ENCODE results near the gene NAA80. TPM values are rescaled to one million over a fixed set of nuclear protein-coding genes. Genes with fewer than 3 reads are reported as not detected.

NAA80 gene
- total and polyA plus RNA-seq, 7 donors: 6.8 to 12.8 (median 8.6) TPM

DNA sequence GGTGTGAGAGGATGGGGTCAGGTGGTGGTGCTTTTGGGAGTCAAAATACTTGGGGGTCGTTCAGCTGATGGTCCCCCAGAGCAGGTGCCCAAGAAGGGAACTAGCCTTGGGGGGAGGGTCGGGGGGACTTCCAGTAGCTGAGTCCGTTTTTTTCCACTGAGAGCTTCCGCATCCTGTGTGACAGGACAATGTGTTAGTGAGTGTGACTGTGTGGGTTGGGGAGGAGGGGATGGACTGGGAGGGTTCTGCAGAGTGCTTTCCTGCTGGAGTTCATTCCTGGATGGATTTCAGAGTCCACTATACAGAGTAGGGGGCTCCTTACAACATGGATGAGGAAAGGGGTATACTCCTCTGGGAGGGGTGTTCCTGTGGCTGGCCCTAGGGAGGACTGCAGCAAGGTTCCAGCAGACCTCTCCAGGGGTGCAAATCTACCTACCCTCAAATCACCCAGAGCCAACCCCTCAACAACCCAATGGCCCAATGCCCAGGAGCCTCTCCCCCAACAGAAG, 23.9 kb upstream of the NAA80 start:
- H3K27ac ChIP-seq: peak overlapping the region; percentile 93
- peak in 1 of 2 donors; percentile 30 for DNase-seq

DNA sequence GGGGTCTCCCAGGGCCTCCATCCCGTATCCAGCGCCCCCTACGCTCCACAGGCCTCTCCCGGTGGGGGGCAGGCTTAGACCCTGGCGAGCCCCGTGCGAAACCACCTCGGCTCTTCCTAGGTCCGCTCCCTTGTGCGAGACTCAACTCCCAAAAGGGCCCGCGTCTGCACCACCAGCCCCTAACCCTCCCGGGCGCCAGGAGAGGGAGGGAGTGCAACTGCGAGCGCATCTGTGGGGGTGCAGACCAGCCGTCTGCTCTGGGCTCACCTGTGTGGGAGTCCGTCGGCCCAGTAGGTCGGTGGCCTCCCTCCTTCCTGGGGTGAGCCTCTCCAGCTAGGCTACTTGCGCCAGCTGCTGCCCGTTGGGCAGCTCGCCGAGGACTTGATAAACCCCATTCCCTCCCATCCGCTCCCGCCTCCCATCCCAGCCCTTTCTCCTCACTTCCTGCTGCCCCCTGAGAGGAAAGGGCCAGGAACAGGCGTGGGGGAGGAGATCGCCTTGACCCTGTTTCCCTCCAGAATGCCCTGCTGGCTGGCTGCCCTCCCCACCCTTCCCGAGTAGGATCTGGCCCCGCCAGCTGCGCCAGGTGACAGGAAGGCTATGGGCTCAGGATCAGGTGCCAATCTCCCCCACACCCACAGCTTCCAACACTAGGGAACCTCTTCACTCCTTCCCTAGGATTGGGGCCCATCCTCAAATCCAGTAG, 23.3 kb upstream of the NAA80 start, which contains the start of gene HYAL2:
Gene HYAL2, minus strand, starts transcription at position 360 of the 706 bp plus-strand sequence. CDS start 2,256 bp downstream, outside the sequence.
- Histone ChIP-seq H3K27ac (peak within 1 kb of the TSS; percentile 93), H3K9me3 (no peaks in the 10 kb centered on the region), H3K27me3 (ENCODE audit: insufficient read depth in 3 of 3, low read length in 2 of 3) (no peaks in the 10 kb centered on the region), H3K36me3 (ENCODE audit: insufficient read depth in 1 of 2, low read depth in 1 of 2) (peaks cover 0 to 45% of the 10 kb centered on the region in 2 donors), H3K4me3 (peak within 1 kb of the TSS; percentile 90), H3K4me1 (peaks cover 54% of the 10 kb centered on the region)
- no peak for ATAC-seq
- DNase-seq: peak; percentile 62 to 79
- intact Hi-C loops (cut with DNase I): no loop called here
- 39 to 43% (median 39%) methylated on average over 28 to 31 of the region's 31 CpGs for WGBS, 3 donors
- TF ChIP-seq, protein P1, sequence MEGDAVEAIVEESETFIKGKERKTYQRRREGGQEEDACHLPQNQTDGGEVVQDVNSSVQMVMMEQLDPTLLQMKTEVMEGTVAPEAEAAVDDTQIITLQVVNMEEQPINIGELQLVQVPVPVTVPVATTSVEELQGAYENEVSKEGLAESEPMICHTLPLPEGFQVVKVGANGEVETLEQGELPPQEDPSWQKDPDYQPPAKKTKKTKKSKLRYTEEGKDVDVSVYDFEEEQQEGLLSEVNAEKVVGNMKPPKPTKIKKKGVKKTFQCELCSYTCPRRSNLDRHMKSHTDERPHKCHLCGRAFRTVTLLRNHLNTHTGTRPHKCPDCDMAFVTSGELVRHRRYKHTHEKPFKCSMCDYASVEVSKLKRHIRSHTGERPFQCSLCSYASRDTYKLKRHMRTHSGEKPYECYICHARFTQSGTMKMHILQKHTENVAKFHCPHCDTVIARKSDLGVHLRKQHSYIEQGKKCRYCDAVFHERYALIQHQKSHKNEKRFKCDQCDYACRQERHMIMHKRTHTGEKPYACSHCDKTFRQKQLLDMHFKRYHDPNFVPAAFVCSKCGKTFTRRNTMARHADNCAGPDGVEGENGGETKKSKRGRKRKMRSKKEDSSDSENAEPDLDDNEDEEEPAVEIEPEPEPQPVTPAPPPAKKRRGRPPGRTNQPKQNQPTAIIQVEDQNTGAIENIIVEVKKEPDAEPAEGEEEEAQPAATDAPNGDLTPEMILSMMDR (IDR thresholded peaks at IDR 0.05): no peak

More for the DNA sequence above, 23.9 kb upstream of the NAA80 start:
- H3K4me1 ChIP-seq: peaks cover 48% of the 10 kb centered on the region
- 32 to 48% (median 39%) methylated on average over 4 of the region's 4 CpGs for WGBS, 3 donors
- no peaks in the 10 kb centered on the region for H3K27me3 ChIP-seq (ENCODE audit: insufficient read depth in 3 of 3, low read length in 2 of 3)
- TF ChIP-seq, protein P1 (IDR thresholded peaks at IDR 0.05): no peak
- no peak for ATAC-seq
- peaks cover 0 to 39% of the 10 kb centered on the region in 2 donors for H3K36me3 ChIP-seq (ENCODE audit: insufficient read depth in 1 of 2, low read depth in 1 of 2)
- intact Hi-C loops (cut with DNase I): no loop called here
- peak overlapping the region; percentile 90 for H3K4me3 ChIP-seq
- no peaks in the 10 kb centered on the region for H3K9me3 ChIP-seq

DNA sequence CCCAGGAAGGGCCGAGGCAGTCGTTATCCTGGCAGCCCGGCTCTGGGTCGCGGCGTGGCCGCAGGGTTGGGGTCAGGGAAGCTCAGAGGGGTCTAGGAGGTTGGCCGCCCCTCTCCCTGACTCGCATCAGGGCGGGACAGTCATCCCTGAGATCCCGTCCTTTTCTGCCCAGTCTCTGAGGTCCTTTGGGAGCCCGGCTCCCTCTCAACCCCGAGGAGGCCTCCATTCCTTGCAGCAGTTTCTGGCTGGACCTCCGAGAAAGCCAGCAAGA, 22.8 kb upstream of the NAA80 start:
- no peaks in the 10 kb centered on the region for H3K27me3 ChIP-seq (ENCODE audit: insufficient read depth in 3 of 3, low read length in 2 of 3)
- ATAC-seq: no peak
- peaks cover 0 to 50% of the 10 kb centered on the region in 2 donors for H3K36me3 ChIP-seq (ENCODE audit: insufficient read depth in 1 of 2, low read depth in 1 of 2)
- TF ChIP-seq, protein P1 (IDR thresholded peaks at IDR 0.05): no peak
- H3K4me1 ChIP-seq: peaks cover 55% of the 10 kb centered on the region
- 10 to 22% (median 19%) methylated on average over 13 to 14 of the region's 14 CpGs for WGBS, 3 donors
- no peaks in the 10 kb centered on the region for H3K9me3 ChIP-seq
- DNase-seq: no peak
- H3K4me3 ChIP-seq: peak overlapping the region; percentile 90
- intact Hi-C loops (cut with DNase I): no loop called here
- H3K27ac ChIP-seq: peak overlapping the region; percentile 93

DNA sequence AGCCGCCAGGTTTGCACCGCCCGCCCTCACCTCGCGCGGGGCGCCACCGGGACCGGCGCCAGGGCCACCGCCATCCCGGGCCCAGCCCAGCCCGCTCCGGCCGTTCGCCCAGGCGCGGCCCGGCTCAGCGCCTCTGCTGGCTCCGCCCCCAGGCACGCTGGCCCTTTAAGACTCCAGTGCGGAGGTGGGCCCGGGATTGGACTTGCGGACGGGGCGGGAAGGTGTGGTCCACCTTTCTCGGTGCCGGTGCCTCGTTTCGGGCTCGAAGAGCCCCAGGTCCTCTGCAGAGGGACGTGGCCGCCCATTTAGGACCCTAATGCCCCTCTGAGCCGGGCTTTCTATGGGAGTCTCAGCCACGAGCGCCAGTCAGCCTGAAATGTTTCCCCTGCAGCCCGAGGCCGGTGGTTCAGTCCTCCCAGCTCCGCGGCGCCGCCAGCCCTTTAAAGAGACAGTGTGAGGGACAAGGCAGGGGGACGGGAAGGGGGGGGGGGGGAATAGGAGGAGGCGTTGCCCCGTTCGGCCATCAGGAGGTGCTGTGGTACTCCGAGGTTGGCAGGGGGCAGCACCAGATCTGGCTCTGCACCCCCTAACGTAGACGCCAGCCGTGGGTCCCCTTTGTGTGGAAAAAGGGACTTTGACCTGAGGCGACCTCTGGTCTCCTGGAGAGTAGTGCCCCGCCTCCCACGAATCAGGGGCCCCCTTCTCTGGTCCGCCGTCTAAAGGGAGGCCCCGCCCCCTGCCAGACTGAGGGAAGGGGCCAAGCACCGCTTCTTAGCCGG, 22.3 kb upstream of the NAA80 start:
- Histone ChIP-seq H3K27me3 (ENCODE audit: insufficient read depth in 3 of 3, low read length in 2 of 3) (no peaks in the 10 kb centered on the region), H3K27ac (peak overlapping the region; percentile 93), H3K4me3 (peak overlapping the region; percentile 90), H3K9me3 (no peaks in the 10 kb centered on the region), H3K4me1 (peaks cover 54% of the 10 kb centered on the region), H3K36me3 (ENCODE audit: insufficient read depth in 1 of 2, low read depth in 1 of 2) (peaks cover 0 to 53% of the 10 kb centered on the region in 2 donors)
- DNase-seq: peak; percentile 92 to 95
- WGBS, 3 donors: 1 to 2% (median 1%) methylated on average over 46 to 59 of the region's 59 CpGs
- ATAC-seq: peak; percentile 88 to 90 (median 89)
- intact Hi-C loops (cut with DNase I): no loop called here
- TF ChIP-seq, protein P1 (IDR thresholded peaks at IDR 0.05): peak; percentile 41

Data from psoas muscle (tissue), 8 donors.